GM21737 (cell line): Measurements from ENCODE around the gene RNU7-1.

Experiments used
- ATAC-seq: cut with Tn5 transposase; IDR thresholded peaks from one replicate; pipeline ENCODE4 v1.9.1; 2021; ENCODE audit warnings: mild to moderate bottlenecking, moderate library complexity; ENCODE audit not compliant: unreplicated experiment

The RNU7-1 gene

DNA sequence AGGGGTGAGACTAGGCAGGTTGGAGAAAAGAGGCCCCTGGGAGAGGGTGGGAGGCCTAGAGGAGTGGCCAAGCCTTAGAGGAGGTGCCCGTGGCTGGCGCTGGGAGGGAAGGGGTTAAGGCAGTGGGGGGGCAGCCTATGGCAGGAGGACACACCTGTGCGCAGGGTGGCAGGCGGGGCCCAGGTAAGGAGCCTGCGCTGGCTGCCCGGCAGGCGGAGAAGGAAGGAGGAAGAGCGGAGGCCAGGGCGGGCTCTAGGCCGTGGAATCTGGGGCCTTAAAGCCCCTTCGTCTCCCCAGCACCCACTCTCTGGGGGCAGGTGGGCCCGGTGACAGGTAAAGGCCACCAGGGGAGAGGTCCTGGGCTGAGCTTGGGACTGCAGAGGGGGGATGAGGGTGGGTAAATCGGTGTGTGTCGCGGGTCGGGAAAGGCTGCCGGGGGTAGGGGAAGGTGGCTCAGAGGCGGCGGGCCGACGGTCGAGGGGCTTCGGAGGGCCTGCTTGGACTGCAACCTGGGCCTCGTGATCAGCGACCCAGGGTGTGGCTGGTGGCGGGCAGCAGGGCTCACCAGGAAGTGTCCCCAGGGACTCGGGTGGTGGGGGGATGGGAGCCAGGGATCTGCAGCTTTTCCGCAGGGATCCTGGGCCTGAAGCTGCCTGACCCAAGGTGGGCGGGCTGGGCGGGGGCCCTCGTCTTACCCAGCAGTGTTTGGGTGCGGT lies 19.6 kb downstream of the RNU7-1 start:
- ATAC-seq = no peak

DNA sequence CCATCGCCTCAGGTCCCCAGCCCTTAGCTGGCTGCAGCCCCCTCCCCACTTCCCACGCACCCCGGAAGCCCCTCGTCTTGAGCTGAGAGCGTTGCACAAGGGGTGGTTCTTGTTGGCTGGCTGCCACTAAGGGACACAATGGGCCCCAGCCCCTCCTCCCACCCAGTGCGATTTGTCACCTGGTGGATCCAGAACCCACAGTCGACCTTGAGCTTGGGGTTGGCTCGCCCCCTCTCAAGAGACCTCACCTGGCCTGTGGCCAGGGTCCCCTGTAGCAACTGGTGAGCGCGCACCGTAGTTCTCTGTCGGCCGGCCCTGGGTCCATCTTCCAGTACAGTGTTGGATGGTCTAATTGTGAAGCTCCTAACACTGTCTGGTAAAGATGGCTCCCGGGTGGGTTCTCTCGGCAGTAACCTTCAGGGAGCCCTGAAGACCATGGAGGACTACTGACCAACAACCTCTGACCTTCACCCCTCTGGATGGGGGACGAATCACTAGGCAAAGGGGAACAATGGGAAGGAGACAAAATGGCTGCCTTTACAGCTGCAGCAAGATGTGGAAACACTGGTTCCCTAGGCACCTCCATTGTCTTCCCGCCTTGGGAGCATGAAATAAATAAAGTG lies 20.3 kb downstream of the RNU7-1 start:
- no peak for ATAC-seq

DNA sequence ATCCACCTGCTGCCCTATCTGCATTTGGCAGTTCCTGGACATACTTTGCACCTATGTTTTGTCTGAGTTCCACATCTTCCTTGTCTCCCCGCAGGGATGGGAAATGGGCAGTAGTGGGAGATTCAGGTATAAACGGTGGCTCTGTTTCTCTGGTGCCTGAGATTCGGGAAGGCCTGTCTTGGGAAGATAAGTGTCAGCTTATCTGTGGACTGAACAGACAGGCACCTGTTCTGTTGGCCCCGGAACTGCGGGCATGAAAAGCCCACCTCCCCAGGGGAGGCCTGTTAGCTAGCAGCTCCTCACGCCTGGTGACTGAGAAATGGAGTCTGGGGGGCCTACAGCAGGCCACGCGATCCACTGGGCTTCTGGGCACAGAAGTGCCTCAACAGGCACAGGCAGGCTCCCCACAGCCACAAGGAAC lies 21.0 kb downstream of the RNU7-1 start:
- ATAC-seq = peak; percentile 1

DNA sequence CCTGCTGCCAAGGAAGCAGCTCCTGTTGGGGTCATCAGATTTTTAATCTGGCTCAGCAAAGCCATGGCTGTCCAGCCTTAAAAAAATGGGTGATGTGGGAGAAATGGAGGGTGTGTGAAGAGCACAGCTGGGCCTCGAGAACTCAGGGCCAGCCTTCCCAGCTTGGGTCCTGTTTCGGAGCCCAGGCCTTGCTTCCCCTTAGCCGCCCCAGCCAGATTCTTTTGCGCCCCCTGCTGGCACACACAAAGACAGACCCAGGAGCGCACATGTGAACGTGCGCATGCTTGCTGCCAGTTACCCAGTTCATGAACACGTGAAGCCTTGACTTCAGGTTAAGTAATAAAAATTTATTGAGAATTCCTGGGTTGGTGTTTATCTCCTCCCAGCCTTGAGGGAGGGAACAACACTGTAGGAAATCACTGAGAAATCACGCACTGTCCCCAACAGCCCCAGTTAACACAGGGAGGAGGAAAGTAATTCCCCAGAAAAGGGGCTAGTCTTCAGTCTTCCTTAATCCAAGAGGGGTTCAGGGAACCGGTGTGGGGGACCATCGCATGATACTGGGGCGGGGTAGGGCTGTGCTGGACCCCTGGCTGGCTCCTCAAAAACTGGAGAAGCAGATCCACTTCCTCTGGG lies 21.5 kb downstream of the RNU7-1 start:
- ATAC-seq = peak; percentile 37

DNA sequence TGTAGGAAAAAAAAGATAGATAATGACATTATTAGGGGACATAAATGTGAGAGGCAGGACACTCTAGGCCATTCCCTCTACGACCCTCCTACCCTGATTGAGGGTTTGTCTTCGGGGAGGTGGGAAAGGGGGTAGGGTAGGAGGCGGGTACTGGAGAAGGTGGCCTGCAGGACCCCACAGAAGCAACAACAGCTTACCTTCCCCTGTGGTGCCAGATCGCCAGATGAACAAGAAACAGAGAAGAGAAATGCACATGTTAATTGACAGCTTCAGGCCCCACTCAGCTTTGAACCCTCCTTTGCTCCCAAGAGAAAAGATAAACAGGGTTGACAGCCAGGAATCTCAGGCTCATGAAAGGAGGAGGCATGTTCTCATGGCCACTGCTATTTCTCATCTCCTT lies 22.1 kb downstream of the RNU7-1 start:
- no peak for ATAC-seq

DNA sequence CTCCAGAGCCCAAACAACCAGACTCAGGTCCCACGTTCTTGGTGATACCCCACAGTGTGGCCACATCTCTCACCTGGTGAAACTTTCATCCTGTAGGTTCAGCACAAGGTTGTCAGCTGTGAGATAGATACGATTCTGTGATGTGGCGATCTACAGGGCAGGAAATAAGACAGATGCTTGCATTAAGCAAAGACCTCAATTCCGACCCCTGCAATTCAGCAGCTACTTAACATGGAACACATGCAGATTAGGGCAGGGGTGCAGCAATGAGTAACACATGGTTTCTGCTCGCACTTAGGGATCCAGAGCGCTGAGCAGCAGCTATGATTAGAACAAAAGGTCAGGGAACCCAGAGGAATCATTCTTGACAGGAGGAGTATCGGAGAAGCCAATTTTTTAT lies 22.7 kb downstream of the RNU7-1 start:
- ATAC-seq = no peak

DNA sequence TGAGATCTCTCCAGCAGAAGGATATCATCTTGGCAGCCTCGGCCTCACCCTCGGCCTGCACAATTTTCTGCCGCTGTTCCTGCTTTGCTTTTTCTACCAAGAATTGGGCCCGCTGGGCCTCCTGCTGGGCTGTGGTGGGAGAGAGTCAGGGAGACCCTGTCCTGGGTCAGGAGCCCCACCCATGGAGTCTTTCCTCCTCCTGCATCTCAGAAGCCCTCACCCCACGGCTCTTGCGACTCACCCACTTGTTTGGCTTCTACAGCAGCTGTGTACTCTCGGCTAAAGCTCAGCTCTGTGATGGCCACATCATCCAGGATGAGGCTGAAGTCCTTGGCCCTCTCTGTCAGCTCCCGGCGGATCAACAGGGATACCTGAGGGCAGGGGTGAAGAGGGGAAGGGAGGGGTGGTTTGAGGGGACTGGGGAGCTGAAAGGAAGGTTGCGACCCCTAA lies 24.1 kb downstream of the RNU7-1 start:
- ATAC-seq = no peak

DNA sequence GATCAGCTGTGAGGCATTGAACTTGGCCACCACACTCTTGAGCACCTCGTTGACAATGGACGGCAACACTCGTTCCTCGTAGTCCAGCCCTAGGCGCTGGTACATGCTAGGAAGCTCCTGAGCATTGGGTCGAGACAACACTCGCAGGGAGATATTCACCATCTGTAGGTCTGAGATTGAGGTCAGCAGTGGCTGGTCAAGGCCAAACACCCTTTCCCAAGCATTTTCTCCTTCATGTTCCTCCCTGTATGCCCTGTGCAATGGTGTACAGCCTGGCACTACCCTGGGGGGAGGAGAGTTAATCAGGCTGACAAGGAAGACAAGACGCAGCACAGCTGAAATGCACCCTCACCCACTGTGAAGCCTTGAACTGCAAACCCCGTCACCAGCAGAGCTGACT lies 24.8 kb downstream of the RNU7-1 start:
- ATAC-seq = no peak

DNA sequence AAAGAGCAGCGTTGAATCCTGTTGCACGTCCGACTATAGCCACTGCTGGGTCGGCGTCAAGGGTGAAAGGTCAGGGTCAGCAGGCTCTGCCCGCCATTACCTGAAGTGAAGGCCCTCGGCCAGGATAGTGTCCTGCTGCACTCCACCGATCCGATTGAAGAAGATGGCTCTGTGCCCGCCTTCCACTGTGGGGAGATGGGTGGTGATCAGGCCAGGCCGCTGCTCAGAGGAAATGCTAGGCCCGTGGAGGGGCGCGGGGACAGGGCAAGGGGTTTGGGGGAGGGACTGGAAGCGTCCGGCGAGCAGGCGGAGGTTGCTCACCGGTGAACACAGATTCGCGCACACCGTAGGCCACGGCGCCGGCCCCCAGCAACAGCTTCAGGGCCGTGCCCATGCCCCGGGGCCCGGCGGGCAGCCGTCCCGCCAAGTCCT lies 26.5 kb downstream of the RNU7-1 start:
- no peak for ATAC-seq

DNA sequence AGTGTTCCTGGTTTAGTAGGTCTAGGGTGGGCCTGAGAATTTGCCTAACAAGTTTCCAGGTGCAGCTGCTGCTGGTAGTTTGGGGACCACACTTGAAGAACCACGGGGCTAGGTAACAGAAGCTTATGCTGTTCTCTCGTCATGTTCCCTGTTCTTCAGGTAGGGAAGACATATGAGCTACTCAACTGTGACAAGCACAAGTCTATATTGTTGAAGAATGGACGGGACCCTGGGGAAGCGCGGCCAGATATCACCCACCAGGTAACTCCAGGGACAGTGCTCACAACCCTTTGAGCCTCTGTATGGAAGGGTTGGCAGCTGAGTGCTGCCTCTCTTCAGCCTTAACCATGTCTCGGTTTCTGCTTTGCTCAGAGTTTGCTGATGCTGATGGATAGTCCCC lies 30.6 kb downstream of the RNU7-1 start:
- no peak for ATAC-seq

DNA sequence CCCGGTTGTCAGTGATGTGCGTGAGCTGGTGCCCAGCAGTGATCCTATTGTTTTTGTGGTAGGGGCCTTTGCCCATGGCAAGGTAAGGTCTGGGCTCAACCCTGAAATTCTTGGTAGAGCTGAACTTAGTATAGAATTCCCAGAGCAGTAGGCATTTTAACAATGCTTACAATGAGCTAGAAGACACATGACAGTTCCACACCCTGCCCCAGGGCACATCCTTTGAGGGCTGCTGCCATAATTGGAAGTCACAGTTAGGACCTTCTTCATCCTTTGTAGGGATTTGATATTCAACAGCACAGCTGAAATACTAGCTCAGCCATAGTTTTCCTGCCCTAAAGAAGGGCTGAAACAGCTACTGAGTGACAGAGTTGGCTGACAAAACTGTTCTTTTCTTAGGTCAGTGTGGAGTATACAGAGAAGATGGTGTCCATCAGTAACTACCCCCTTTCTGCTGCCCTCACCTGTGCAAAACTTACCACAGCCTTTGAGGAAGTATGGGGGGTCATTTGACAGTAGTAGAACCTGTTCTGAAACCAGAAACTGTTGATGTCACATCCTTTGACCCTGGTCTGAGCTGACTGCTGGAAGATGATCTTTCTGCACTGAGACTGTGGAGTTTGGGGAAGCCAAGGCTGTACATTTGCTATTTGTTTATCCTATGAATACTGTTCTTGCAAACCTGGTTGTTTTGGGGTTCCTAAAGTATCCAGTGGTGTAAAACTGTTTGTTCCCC lies 31.8 kb downstream of the RNU7-1 start:
- ATAC-seq = no peak

DNA sequence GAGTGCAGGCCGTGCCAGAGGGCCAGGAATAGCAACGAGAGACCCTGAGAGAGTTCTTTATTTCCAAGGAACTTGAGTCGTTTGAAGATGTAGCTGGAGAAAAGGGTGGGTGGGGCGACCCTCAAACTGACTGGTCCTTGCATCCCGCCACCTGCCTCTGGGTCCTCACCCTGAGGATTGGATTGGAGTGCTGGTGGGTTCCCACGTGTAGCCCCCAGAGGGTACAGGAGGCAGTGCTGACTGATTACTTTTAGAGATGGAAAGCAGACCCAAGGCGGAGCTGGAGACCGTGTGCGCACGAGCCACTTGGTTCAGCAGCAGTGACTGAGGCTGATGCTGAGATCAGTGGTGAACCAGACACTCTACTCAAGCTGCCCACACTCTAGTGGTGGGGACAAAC lies 34.0 kb downstream of the RNU7-1 start:
- ATAC-seq = no peak

DNA sequence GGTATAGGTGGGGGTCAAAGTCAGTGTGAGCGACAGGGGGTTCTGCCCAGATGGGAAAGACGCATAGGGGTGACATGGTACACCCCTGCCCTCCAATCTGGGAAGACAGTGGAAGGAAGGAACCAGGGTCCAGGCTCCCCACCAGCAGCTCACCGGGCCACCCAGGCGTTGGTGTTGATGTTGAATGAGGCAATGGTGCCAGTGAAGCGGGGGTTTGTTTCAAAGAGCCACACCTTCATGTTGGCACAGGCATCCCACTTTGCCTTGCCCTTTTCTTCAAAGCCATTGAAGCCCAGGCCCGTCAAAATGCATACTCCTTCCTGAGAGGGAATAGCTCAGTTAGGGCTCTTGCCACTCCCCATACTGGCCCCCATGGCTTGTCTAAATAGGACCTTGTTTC lies 34.6 kb downstream of the RNU7-1 start:
- no peak for ATAC-seq

DNA sequence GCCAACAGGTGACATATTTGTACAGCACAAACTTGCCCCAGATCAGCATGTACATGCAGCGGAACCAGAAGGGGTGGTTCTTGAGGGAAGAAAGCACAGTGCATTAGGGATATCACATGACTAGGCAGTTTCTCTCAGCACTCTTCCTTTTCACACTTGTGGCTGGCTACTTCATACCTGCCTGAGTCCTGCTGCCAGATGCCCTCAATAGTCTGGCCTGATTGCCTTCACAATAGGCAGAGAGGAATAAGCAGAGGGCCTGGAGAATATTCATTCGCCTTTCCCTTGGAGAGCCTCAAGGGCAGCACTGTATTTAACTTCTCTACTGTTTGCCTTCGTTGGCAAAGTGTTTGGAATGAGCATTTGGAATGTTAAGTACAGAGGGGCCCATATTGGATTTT lies 35.0 kb downstream of the RNU7-1 start:
- no peak for ATAC-seq

DNA sequence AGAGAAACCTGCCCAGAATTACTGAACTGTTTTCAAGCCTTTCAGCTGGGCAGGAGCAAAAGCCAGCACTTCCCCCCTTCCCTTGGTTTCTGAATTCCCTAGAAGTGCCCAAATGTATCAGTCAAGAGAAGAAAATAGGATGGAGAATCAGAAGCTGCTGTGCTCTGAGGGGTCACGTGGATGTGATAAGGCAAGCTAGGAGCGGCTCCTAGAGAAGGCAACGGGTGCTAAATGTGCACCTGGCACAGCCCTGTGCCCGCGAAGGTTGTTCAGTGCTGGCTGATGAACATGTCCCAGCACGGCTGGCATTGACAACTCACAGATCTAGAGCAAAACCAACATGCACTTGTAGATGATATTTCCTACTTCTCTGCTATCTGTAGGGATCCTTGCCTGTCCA lies 35.4 kb downstream of the RNU7-1 start:
- ATAC-seq = no peak

DNA sequence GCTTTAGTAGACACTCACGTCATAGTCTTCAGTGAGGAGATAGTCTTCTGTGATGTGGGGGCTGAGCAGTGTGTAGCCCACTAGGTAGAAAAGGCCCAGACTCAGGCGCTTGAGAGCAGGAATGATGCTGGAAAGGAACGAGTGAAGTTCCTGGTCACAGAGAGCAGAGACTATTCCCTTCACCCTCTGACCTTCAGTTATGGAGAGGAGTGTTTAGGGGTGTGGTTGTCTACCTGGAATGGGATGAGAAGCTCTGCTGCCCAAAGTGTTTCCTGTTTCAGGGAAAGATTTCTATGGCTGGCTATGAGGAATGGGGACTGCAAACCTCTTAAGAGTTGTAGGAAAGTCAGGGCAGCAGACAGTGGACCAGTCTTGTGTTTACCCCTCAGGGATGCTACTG lies 35.8 kb downstream of the RNU7-1 start:
- ATAC-seq = no peak

DNA sequence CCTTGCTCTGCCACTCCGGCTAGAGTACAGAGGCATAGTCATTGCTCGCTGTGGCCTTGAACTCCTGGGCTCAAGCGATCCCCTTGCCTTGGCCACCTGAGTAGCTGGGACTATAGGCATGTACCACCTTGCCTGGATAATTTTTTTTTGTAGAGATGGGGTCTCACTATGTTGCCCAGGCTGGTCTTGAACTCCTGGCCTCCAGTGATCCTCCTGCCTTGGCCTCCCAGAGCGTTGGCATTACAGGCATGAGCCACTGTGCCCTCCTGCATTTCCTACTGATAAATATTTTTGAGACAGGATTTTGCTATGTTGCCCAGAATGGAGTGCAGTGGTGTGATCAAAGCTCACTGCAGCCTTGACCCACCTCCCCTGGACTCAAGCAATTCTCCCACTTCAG lies 36.5 kb downstream of the RNU7-1 start:
- ATAC-seq = no peak

DNA sequence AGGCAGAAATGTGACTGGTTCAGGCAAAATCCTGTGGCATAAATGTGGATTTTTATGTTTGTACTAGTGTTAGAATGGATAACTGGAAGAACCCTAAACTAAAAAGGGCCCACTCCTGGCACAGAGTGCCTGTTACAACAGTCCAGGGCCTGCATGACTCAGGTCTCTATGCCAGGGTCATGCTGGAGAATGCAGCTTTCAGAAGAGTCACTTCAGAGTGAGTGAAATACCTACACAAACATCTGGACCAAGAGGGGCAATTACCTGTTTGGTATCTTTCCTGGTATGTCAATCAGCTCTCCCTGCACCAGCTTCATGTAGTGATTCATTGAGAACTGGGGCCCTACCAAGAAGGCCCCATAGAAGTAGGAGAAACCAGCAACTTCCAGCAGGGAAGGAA lies 37.1 kb downstream of the RNU7-1 start:
- no peak for ATAC-seq

DNA sequence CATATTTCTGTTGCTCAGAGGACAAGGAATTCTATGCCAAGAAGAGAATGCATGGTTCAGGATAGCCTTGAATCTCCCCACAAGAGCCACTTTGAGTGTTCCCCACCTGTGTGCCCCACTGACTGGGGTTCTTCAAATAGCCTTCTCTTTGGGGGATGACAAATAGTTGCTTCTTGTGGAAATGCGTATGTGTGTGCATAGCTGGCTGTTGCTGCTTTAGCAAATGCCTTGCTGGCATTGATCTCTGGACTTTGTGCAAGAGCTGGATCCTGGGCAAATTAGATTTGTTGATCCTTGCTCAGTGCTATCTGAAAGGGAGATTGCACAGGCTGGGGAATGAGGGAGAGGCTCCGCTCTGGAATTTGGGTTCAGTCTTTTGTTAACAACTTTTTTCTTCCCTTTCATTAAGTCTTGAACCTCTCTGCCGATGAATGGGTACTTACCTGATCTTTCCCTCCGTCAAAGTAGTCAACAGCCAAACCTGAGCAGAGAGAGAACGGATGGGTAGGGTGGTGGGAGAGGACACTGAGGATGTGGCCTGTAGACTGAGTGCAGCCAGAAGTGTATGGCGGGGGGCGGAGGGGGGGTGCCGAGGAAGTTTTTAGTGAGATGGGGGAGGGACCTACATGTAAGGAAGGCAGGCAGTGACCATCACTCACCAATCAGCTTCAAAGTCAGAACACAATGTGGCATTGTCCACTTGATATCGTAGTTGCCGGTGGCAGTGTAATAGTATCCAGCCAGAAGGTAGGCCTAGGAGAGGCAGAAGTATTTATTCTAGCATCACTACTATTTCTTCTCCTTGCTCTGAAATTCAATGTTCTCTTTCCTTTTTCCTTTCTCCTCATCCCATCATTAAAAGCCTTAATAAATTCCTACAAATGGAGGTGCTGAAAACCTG lies 37.8 kb downstream of the RNU7-1 start:
- no peak for ATAC-seq

DNA sequence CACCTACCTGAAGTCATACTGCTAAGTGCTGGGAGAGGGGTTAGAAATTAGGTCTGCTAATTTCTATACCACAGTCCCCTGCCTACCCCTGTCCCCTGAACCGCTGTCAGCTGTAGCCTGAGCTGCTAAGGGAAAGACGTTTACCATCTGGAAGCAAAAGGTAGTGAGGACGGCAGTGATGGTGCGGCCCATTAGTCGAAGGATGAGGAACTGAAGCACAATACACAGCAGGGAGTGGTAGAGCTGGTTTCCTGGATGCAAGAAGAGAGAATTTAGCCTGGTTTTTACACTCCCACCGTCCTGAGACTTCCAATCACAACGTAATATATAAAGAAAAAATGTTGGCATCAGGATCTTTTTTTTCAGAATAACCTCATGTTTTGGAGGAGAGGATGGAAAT lies 38.9 kb downstream of the RNU7-1 start:
- ATAC-seq = no peak
